Heart left ventricle (tissue), 13 donors: Measurements from ENCODE around the gene ANXA3.

ENCODE experiments used
- CTCF ChIP-seq, 12 donors: fragments of 200-600 bp; sonication (generic) in 4 of 12; IDR thresholded peaks; one replicate each; pipeline versions ENCODE4 v1.5.0 to v1.8.0; 2018 to 2022; ENCODE audit warnings: antibody characterized with exemption in 12 of 12, mild to moderate bottlenecking in 5 of 12
- POLR2A ChIP-seq, 2 donors: fragments of 450-650 bp; IDR thresholded peaks; one replicate each; pipeline ENCODE4 v1.6.1; 2017; ENCODE audit warnings: antibody characterized with exemption in 2 of 2, mild to moderate bottlenecking in 2 of 2, moderate library complexity in 2 of 2
- donor health status: ischemic (EF 13 %, LVEDD 7.1; RV severe dilation, severe dysfunction).
- donor health status: DM: no; HTN: yes; CAD: no.
- donor health status: DM: no; HTN: no; CAD: no.
- donor health status: ischemic (EF 25% LVEDD 6.9; RV normal size, moderate dysfunction).
- donor health status: ischemic (EF 25% LVEDD 5.7; RV mildly dilated, moderate dysfunction).
- donor health status: ischemic (EF 35%, LVEDD 5.7; RV mildly dilated, moderate dysfunction).
- donor health status: nonischemic (EF 11% LVEDD 7.7; RV severe dilation, severe dysfunction).
- donor health status: DM: yes; HTN: yes; CAD: no.
- donor health status: PGD.
- donor health status: ischemic (EF 29% LVEDD 5.4; RV normal size, mild dysfunction).
- donor health status: nonischemic (EF 23%, LVEDD 6.1; RV moderate dilation, normal function).

- no peak for TF ChIP-seq POLR2A (IDR thresholded peaks at IDR 0.05)
- TF ChIP-seq CTCF (IDR thresholded peaks at IDR 0.05), result no peak
Measured at GRCh38 chr4:78532046-78532445, 19.5 kb upstream of the ANXA3 start.
